ENCODE measurements around the gene UBB.

Gene UBB

GRCh38 chr17:16417896-16418684 lies 37.2 kb downstream of the UBB start:
- Histone ChIP-seq H3K9ac (ENCODE audit: low read length) (no peak overlapping the region), H2AFZ (ENCODE audit: low read length) (no peak overlapping the region), H3K27me3 (replicated peaks; ENCODE audit: insufficient read depth, low read length) (no peaks in the 10 kb centered on the region), H3K9me3 (replicated peaks; ENCODE audit: insufficient read depth, low read length) (no peaks in the 10 kb centered on the region), H3F3A (ENCODE audit: insufficient read depth, low read length) (no peaks in the 10 kb centered on the region), H3K79me2 (ENCODE audit: low read length) (peaks cover 15% of the 10 kb centered on the region), H3K4me1 (ENCODE audit: low read length) (no peaks in the 10 kb centered on the region), H3K9me2 (replicated peaks; ENCODE audit: insufficient read depth, low read length) (no peaks in the 10 kb centered on the region), H3K4me2 (ENCODE audit: low read depth, low read length) (no peak overlapping the region), H3K36me3 (replicated peaks; ENCODE audit: insufficient read depth, low read length) (no peaks in the 10 kb centered on the region), H4K20me1 (ENCODE audit: insufficient read depth, low read length) (no peaks in the 10 kb centered on the region), H3K4me3 (ENCODE audit: low read length) (no peak overlapping the region), H3K27ac (ENCODE audit: low read length) (no peak overlapping the region)
- TF ChIP-seq EZH2 (optimal IDR thresholded peaks at IDR 0.05; ENCODE audit: low read depth, low read length) (no peak), CTCF (IDR thresholded peaks at IDR 0.05; ENCODE audit: low read length) (no peak), EZH2phosphoT487 (IDR thresholded peaks at IDR 0.05; ENCODE audit: low read length) (no peak)
- DNase-seq, result no peak

DNA sequence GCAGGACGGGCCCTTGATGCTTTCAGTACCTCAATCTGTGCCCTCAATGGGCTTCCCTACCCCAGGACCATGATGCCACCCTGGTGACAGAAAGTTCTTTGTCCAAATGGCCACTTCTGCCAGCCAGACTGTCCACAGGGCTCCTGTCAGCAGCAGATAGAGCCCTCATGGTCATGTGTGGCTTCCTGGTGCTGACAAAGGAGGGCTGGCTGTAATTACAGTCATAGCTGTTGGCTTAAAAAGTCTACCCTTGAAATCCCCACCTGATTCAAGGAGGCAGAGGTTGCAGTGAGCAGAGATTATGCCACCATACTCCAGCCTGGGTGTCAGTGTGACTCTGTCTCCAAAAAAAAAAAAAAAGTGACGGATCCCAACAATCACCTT lies 37.8 kb downstream of the UBB start:
- Histone ChIP-seq H3K79me2 (ENCODE audit: low read length) (peaks cover 15% of the 10 kb centered on the region), H3K4me2 (ENCODE audit: low read depth, low read length) (no peak overlapping the region), H3K27ac (ENCODE audit: low read length) (no peak overlapping the region), H4K20me1 (ENCODE audit: insufficient read depth, low read length) (no peaks in the 10 kb centered on the region), H3K27me3 (replicated peaks; ENCODE audit: insufficient read depth, low read length) (no peaks in the 10 kb centered on the region), H3K36me3 (replicated peaks; ENCODE audit: insufficient read depth, low read length) (no peaks in the 10 kb centered on the region), H3K4me3 (ENCODE audit: low read length) (no peak overlapping the region), H3K9me3 (replicated peaks; ENCODE audit: insufficient read depth, low read length) (no peaks in the 10 kb centered on the region), H3K9ac (ENCODE audit: low read length) (no peak overlapping the region), H3K4me1 (ENCODE audit: low read length) (no peaks in the 10 kb centered on the region), H3F3A (ENCODE audit: insufficient read depth, low read length) (no peaks in the 10 kb centered on the region), H2AFZ (ENCODE audit: low read length) (no peak overlapping the region), H3K9me2 (replicated peaks; ENCODE audit: insufficient read depth, low read length) (no peaks in the 10 kb centered on the region)
- no peak for DNase-seq
- TF ChIP-seq CTCF (IDR thresholded peaks at IDR 0.05; ENCODE audit: low read length), result no peak
- TF ChIP-seq EZH2phosphoT487 (IDR thresholded peaks at IDR 0.05; ENCODE audit: low read length), result no peak
- TF ChIP-seq EZH2 (optimal IDR thresholded peaks at IDR 0.05; ENCODE audit: low read depth, low read length), result no peak

- H3K9me2 ChIP-seq (replicated peaks; ENCODE audit: insufficient read depth, low read length), result no peaks in the 10 kb centered on the region
- no peaks in the 10 kb centered on the region for H3K9me3 ChIP-seq (replicated peaks; ENCODE audit: insufficient read depth, low read length)
- no peak overlapping the region for H3K4me3 ChIP-seq (ENCODE audit: low read length)
- H3F3A ChIP-seq (ENCODE audit: insufficient read depth, low read length), result no peaks in the 10 kb centered on the region
- no peaks in the 10 kb centered on the region for H3K4me1 ChIP-seq (ENCODE audit: low read length)
- H3K27ac ChIP-seq (ENCODE audit: low read length), result no peak overlapping the region
- no peaks in the 10 kb centered on the region for H3K27me3 ChIP-seq (replicated peaks; ENCODE audit: insufficient read depth, low read length)
- H3K9ac ChIP-seq (ENCODE audit: low read length), result no peak overlapping the region
- no peak for DNase-seq
- H3K4me2 ChIP-seq (ENCODE audit: low read depth, low read length), result no peak overlapping the region
- H3K79me2 ChIP-seq (ENCODE audit: low read length), result peaks cover 15% of the 10 kb centered on the region
- no peaks in the 10 kb centered on the region for H4K20me1 ChIP-seq (ENCODE audit: insufficient read depth, low read length)
- no peaks in the 10 kb centered on the region for H3K36me3 ChIP-seq (replicated peaks; ENCODE audit: insufficient read depth, low read length)
- no peak overlapping the region for H2AFZ ChIP-seq (ENCODE audit: low read length)
- TF ChIP-seq EZH2 (optimal IDR thresholded peaks at IDR 0.05; ENCODE audit: low read depth, low read length), result no peak
- TF ChIP-seq CTCF (IDR thresholded peaks at IDR 0.05; ENCODE audit: low read length), result no peak
- TF ChIP-seq EZH2phosphoT487 (IDR thresholded peaks at IDR 0.05; ENCODE audit: low read length), result no peak
Observed at GRCh38 chr17:16419074-16419928, 38.4 kb downstream of the UBB start.
